SK-N-SH (cell line): ENCODE data around the gene SLC6A9.

ENCODE experiments used
- CTCF ChIP-seq: fragments of 200-600 bp; sonication (generic); IDR thresholded peaks from 2 replicates; pipeline ENCODE4 v1.6.1; 2017; ENCODE audit warnings: antibody characterized with exemption, mild to moderate bottlenecking, moderate library complexity
- FOXJ3 ChIP-seq: sonication (generic); formaldehyde crosslinking; IDR thresholded peaks from 2 replicates; pipeline ENCODE4 v1.5.1; 2020; ENCODE audit warnings: mild to moderate bottlenecking, missing genetic modification reagents
- JUND ChIP-seq: IDR thresholded peaks from 2 replicates; pipeline ENCODE4 v1.4.0; 2012
- REST ChIP-seq: IDR thresholded peaks from 2 replicates; pipeline ENCODE4 v1.6.1; 2012; ENCODE audit warnings: mild to moderate bottlenecking, low read depth, low read length, moderate library complexity
- TAF1 ChIP-seq: IDR thresholded peaks from 2 replicates; pipeline ENCODE4 v1.6.1; 2012; ENCODE audit warnings: low read depth, mild to moderate bottlenecking, low read length, moderate library complexity, borderline replicate concordance
- USF2 ChIP-seq: fragments of 150-350 bp; IDR thresholded peaks from 2 replicates; pipeline ENCODE4 v1.6.1; 2017; ENCODE audit warnings: antibody characterized with exemption, low read length, low read depth, borderline replicate concordance

- TF ChIP-seq TAF1 (no peak), REST (no peak), CTCF (no peak), USF2 (no peak), JUND (peak; percentile 81), FOXJ3 (CRISPR knock-in tag) (no peak)
Measured at GRCh38 chr1:44049839-44050238, 18.6 kb upstream of the SLC6A9 start.
